Rectal smooth muscle tissue (tissue), 1 donor: ENCODE results near the gene XXYLT1.

Experiments
- H3K27ac ChIP-seq: one replicate; pipeline ENCODE4 v1.7.0; 2013; ENCODE audit warnings: low read depth, low read length, inconsistent platforms
- H3K27me3 ChIP-seq: one replicate; pipeline ENCODE4 v1.7.0; 2013; ENCODE audit warnings: low read length; ENCODE audit not compliant: control insufficient read depth, insufficient read depth
- H3K36me3 ChIP-seq: one replicate; pipeline ENCODE4 v1.7.0; 2013; ENCODE audit warnings: low read length; ENCODE audit not compliant: control insufficient read depth, insufficient read depth
- H3K4me1 ChIP-seq: one replicate; pipeline ENCODE4 v1.7.0; 2013; ENCODE audit warnings: low read length; ENCODE audit not compliant: control insufficient read depth, insufficient read depth
- H3K4me3 ChIP-seq: one replicate; pipeline ENCODE4 v1.7.0; 2013; ENCODE audit warnings: low read length
- H3K9ac ChIP-seq: one replicate; pipeline ENCODE4 v1.7.0; 2013; ENCODE audit warnings: low read length

Gene XXYLT1

DNA sequence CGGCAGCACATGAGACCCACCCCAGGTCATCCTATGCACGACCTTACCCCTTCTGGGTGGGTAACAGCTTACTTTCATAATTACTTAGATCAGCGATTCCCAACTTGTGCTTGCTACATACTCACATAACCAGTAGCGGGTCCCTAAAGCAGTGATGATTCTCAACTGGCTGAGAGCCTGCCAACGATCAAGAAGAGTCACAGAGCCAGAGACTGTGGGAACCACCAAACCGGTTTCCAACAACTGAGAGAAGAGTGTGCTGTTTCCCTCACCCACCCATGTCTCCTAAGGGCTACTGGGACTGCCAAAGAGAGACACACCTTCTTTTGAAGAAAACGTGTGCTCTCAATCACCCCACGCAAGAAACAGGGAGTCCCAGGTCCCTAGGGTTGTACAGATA, 12.0 kb upstream of the XXYLT1 start:
- no peaks in the 10 kb centered on the region for H3K27me3 ChIP-seq
- no peak overlapping the region for H3K27ac ChIP-seq
- H3K4me3 ChIP-seq: no peak overlapping the region
- no peak overlapping the region for H3K9ac ChIP-seq
- H3K36me3 ChIP-seq: peaks cover 6% of the 10 kb centered on the region
- no peaks in the 10 kb centered on the region for H3K4me1 ChIP-seq

DNA sequence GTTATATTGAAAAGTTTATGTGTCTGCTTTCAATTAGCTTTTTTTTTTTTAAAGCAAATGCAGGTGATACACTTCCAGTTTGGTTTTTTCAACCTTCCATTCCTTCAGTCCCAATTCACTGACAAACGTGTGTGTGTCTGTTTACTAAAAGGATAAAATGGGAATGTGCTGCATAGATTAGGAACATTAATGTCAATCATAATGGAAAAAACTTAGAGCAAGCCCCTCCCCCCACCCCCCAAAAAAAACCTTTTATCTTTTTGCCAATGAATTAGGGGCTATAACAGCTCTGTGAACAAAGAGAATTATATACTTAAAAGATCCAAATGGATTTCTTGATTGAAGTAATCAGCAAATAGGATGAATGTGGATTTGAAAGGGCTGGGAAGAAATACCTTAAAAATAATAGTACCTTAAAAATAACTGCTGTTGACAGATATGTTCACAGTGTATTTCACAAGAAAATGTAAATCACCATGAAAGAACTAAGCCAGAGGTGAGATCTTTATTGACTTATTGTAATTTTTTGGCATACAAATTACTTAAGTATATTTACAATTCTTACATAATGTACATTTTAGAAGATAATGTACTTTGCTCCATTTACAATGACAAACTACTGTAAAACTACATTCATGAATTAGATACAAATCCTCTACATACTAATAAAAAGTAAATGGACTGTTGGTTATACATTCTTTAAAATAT, 3.5 kb upstream of the XXYLT1 start:
- no peaks in the 10 kb centered on the region for H3K36me3 ChIP-seq
- H3K4me1 ChIP-seq: peaks cover 14% of the 10 kb centered on the region
- no peak overlapping the region for H3K27ac ChIP-seq
- no peaks in the 10 kb centered on the region for H3K27me3 ChIP-seq
- no peak overlapping the region for H3K9ac ChIP-seq
- H3K4me3 ChIP-seq: no peak overlapping the region

DNA sequence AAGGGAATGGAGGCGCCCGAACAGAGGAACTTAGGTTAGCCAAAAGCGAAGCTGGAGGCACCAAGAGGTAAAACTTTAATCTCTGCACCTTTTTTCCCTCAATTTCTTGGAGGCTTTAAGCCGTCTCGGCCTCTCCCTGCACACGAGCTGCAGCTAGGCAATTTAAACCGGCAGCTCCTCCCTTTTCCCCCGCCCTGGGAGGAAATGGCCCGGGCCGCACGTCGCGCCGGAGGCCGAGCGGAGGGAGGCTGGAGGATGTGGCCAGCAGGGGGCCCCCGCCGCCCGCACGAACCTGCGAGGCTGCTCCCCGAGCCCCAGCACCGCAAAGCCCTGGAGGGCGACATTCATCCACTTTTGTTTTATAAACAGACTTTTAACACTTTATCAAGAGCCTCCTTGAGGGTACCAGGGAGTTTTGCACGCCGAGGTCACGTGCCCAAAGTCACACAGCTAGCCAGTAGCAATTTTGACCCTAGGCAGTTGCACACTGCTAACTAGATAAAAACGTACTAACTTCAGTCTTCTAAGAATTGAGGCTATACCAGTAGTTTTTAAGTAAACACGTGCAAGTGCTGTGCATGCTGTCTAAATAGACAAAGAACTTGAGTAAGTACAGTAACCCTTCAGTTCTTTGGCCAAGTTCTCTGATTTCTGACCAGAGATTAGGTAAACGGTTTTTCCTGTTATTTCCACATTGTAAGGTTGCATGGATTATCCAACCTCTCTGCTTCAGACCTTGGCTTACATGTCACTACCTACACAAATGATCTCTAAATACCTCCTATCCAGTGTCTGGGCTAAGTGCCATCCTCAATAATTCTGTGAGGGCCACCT, 668 bp upstream of the XXYLT1 start:
- H3K4me3 ChIP-seq: peak overlapping the region; percentile 87
- H3K4me1 ChIP-seq: peaks cover 20% of the 10 kb centered on the region
- H3K36me3 ChIP-seq: no peaks in the 10 kb centered on the region
- no peaks in the 10 kb centered on the region for H3K27me3 ChIP-seq
- peak overlapping the region; percentile 80 for H3K27ac ChIP-seq
- no peak overlapping the region for H3K9ac ChIP-seq

DNA sequence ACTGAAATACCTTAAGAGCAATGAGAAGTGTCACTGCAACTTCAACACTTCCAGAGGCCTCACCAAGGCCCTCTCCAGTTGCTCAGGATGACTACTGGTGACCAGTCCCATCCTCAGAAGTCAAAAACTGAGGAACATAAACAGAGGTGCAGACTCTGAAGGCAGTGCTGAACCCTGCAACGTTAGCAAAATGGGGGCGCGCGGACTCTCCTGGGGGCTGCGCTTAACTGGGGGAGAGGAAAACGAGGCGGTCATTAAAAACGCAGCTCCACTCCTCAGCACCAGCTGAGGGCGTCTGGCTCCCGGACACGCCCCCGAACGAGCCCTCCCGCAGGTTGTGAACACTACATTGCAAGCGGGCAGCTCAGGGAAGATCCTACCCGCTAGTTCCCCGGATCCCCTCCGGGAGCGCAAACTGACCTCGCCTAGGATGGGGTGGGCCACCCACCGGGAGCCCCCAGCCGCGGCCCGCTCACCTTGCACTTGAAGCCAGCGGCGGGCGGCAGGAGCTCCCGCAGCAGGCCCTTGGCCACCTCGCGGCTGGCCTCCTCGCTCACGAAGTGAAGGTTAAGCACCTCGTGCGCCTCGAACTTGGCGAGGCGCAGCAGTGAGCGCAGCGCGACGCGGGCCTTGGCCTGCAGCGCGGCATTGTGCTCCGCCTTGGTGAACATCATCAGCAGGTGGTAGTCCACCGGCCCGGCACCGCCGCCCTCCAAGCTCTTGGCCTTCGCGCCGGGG, 711 bp downstream of the XXYLT1 start:
- H3K27me3 ChIP-seq: no peaks in the 10 kb centered on the region
- peak overlapping the region; percentile 87 for H3K4me3 ChIP-seq
- no peaks in the 10 kb centered on the region for H3K36me3 ChIP-seq
- H3K9ac ChIP-seq: no peak overlapping the region
- peak overlapping the region; percentile 80 for H3K27ac ChIP-seq
- H3K4me1 ChIP-seq: peaks cover 20% of the 10 kb centered on the region

DNA sequence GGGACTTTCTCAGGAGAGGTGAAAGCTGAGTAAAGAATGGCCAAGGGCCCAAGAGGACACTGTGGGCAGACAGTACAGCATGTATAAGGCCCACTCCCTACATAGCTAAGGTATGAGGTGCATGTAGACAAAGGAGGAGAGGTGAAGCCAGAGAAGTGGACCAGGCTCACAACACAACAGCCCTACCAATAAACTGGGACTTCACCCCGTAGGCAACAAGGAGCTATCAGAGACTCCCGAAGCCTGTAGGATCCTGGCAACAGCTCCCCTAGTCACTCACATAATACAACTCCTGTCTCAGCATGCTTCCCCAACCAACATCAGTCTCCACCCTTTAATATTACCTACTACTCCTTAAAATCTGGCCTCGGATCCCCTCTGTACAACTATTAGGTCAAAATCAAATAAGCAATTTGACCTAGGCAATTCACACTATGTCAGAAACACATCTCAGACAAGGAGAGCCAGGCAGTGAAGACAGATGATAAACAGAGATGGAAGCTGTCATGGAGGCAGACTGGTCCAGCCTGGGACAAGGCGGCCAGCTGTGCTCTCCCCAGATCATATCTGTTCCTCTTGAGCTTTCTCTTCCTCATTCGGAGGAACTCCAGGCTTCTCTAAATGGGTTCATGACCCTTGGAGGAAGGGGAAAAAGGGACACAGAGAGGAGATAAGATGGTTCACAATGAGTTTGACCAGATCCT, 1.4 kb downstream of the XXYLT1 start:
- H3K36me3 ChIP-seq: no peaks in the 10 kb centered on the region
- no peak overlapping the region for H3K27ac ChIP-seq
- H3K27me3 ChIP-seq: no peaks in the 10 kb centered on the region
- H3K4me3 ChIP-seq: peak overlapping the region; percentile 87
- H3K9ac ChIP-seq: no peak overlapping the region
- H3K4me1 ChIP-seq: peaks cover 20% of the 10 kb centered on the region

DNA sequence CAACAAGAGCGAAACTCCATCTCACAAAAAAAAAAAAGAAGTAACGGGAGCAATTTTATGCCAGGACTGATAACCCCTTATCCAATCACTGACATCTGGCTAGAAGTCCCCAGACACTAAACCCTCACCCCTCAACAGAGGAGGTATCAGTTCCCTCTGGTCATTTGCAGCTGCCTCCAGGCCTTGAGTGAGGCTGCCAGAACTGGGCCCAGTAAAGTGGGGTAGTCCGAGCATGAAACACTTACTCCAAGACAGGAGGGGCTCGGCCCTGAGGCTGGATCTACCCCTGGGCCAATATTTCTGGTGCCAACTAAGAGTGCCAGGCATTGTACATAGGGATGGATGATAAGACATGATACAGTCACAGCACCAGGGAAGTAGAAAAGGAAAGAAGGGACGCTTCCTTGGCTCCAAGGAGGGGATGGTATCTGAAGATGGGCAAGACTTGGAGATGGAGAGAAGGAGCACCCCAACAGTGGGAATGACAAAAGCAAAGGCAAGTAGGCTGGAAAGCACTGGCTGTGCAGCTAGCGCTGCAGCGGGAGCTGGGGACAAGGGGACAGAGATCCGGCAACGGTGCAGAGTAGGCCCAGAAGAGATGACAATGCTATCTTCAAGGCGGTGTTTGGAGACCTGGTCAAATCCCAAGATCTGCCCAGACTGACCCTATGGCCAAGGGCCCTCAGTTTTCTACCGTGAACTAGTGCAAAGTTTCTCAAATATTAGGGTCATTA, 2.2 kb downstream of the XXYLT1 start:
- Histone ChIP-seq H3K4me1 (peaks cover 20% of the 10 kb centered on the region), H3K9ac (no peak overlapping the region), H3K27ac (no peak overlapping the region), H3K36me3 (no peaks in the 10 kb centered on the region), H3K27me3 (no peaks in the 10 kb centered on the region), H3K4me3 (no peak overlapping the region)

DNA sequence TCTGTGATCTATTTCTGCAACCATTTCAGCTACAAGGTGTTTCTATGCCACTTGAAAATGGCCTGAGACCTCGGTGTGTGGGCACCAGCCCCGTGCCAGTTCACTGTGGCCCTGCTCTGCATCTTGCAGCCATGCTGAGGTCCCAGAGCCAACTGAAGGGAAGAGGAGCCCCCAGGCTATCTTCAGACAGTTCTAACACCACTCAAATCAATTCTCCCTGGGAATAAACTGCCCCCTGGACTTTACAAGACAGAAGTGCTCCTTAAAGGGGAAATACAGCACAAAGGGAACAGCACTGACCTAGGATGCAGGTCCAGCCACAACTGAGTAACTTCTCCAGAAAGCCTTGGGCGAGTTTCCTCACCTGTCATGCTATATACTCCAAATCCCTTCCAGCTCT, 3.9 kb downstream of the XXYLT1 start:
- no peaks in the 10 kb centered on the region for H3K36me3 ChIP-seq

DNA sequence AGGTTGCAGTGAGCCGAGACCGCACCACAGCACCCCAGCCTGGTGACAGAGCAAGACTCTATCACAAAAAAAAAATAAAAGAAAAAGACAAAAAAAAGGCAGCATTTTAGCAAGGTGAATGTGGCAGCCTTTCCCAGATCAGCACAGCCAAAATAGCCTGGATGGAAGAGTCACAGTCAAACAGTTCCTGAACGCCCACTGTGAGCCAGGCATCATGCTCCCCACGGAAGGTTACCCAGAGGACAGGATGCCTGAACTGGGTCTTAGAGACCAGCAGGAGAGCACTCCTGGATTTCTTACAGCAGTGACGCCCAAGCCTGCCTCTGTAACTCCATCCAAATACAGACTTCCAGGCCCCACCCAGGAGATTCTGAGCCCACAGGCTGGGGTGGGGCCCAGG, 4.5 kb downstream of the XXYLT1 start:
- H3K36me3 ChIP-seq: no peaks in the 10 kb centered on the region

More for the DNA sequence above, 3.9 kb downstream of the XXYLT1 start:
- Histone ChIP-seq H3K9ac (no peak overlapping the region), H3K4me1 (peaks cover 19% of the 10 kb centered on the region), H3K27ac (no peak overlapping the region), H3K4me3 (no peak overlapping the region), H3K27me3 (no peaks in the 10 kb centered on the region)

DNA sequence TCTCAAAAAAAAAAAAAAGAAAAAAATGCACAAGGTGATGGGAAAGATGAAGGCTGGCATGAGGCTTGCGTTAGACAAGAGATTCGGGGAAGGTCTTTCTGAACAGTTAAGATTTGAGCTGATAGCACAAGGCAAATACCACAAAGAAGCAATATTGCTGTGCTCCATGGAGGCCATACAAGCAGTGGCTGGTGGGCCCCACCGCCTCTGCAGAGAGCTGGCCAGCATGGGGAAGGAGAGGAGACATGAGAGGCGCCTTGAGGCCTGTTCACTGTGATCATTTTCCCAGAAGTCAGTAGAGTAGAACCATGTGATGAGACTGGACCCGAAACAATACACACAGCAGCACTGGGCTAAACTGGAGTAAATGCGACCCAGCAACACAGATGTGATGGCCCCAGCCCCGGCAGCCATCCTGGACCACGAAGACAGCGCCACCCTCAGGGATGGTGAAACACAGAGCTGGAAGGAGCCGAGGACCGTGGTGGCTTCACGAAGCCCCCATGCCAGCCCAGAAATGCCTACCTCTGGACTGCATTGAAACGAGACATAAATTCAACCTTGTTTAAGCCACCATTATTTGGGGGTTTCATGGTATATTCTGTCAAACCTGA, 5.5 kb downstream of the XXYLT1 start:
- Histone ChIP-seq H3K27ac (no peak overlapping the region), H3K27me3 (no peaks in the 10 kb centered on the region), H3K9ac (no peak overlapping the region), H3K4me3 (no peak overlapping the region), H3K4me1 (peaks cover 14% of the 10 kb centered on the region), H3K36me3 (no peaks in the 10 kb centered on the region)

More for the DNA sequence above, 4.5 kb downstream of the XXYLT1 start:
- peaks cover 14% of the 10 kb centered on the region for H3K4me1 ChIP-seq
- no peak overlapping the region for H3K27ac ChIP-seq
- H3K9ac ChIP-seq: no peak overlapping the region
- H3K4me3 ChIP-seq: no peak overlapping the region
- no peaks in the 10 kb centered on the region for H3K27me3 ChIP-seq

DNA sequence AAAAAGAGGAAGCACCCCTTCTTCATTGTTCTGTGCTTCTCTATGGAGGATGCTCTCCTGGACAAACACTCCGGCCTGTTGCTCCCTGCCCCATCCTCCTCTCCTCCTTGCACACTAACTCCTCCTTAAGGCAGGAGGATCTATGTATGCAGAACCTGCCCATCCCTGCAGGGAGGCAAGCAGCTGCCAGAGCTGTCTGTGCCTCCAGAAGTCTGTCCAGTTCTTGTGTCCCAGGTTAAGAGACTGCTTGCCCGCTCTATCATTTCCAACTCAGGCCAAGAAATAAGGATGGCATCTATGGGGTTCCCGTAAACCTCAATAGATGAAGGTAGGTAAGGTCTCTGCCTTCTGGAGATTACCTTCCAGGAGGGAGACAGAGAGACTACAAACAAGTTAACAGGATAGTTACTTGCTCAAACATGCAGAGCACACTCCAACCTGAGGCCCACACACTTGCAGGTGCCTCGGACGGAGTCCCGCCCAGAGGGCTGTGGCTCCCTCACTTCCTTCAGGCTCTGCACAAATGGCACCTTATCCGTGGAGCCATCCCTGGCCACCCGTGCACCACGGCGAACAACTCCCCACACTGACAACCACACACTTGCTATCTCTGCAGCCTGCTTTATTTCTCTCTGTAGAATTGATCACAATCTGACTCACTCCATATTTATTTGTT, 6.9 kb downstream of the XXYLT1 start:
- H3K9ac ChIP-seq: no peak overlapping the region

More for the DNA sequence above, 6.9 kb downstream of the XXYLT1 start:
- Histone ChIP-seq H3K27me3 (no peaks in the 10 kb centered on the region), H3K27ac (no peak overlapping the region), H3K4me1 (peaks cover 5% of the 10 kb centered on the region), H3K36me3 (no peaks in the 10 kb centered on the region), H3K4me3 (no peak overlapping the region)
